ENCODE data around the gene ATAD2B.

ATAD2B gene

GRCh38 chr2:23838996-23839395 lies 87.9 kb downstream of the ATAD2B start:
- Histone ChIP-seq H3K4me3 (ENCODE audit: low read length) (no peak overlapping the region), H3F3A (ENCODE audit: insufficient read depth, low read length) (no peaks in the 10 kb centered on the region), H3K27me3 (replicated peaks; ENCODE audit: insufficient read depth, low read length) (no peaks in the 10 kb centered on the region), H3K4me1 (ENCODE audit: low read length) (no peaks in the 10 kb centered on the region), H4K20me1 (ENCODE audit: insufficient read depth, low read length) (no peaks in the 10 kb centered on the region), H3K9me3 (replicated peaks; ENCODE audit: insufficient read depth, low read length) (no peaks in the 10 kb centered on the region), H3K9ac (ENCODE audit: low read length) (no peak overlapping the region), H3K9me2 (replicated peaks; ENCODE audit: insufficient read depth, low read length) (no peaks in the 10 kb centered on the region), H3K4me2 (ENCODE audit: low read depth, low read length) (no peak overlapping the region), H3K36me3 (replicated peaks; ENCODE audit: insufficient read depth, low read length) (no peaks in the 10 kb centered on the region), H3K27ac (ENCODE audit: low read length) (no peak overlapping the region), H3K79me2 (ENCODE audit: low read length) (no peaks in the 10 kb centered on the region), H2AFZ (ENCODE audit: low read length) (no peak overlapping the region)
- TF ChIP-seq EZH2phosphoT487 (IDR thresholded peaks at IDR 0.05; ENCODE audit: low read length) (no peak), CTCF (IDR thresholded peaks at IDR 0.05; ENCODE audit: low read length) (no peak), EZH2 (optimal IDR thresholded peaks at IDR 0.05; ENCODE audit: low read depth, low read length) (no peak)
- DNase-seq: no peak

DNA sequence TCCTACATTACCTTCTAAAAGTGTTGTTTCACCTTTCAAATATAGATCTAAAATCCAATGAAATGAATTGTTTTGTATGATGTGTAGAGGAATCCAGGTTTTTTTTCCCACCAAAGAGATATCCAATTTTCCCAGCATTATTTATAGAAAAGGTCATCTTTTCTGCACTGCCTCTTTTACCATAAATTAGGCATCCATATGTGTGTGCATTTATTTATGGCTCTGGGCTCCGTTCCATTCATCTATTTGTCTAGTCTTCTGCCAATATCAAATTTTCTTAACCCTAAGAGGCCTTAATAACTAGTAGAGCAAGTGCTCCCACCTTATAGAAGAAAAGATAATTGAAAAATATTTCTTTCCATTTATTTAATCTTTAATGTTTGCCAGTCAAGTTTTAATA lies 88.3 kb downstream of the ATAD2B start:
- no peak overlapping the region for H3K4me2 ChIP-seq (ENCODE audit: low read depth, low read length)
- no peaks in the 10 kb centered on the region for H3K9me2 ChIP-seq (replicated peaks; ENCODE audit: insufficient read depth, low read length)
- H3K4me1 ChIP-seq (ENCODE audit: low read length): no peaks in the 10 kb centered on the region
- H3K9me3 ChIP-seq (replicated peaks; ENCODE audit: insufficient read depth, low read length): no peaks in the 10 kb centered on the region
- H3K4me3 ChIP-seq (ENCODE audit: low read length): no peak overlapping the region
- no peak overlapping the region for H3K9ac ChIP-seq (ENCODE audit: low read length)
- H3K27ac ChIP-seq (ENCODE audit: low read length): no peak overlapping the region
- no peak for DNase-seq
- TF ChIP-seq CTCF (IDR thresholded peaks at IDR 0.05; ENCODE audit: low read length) (no peak), EZH2phosphoT487 (IDR thresholded peaks at IDR 0.05; ENCODE audit: low read length) (no peak), EZH2 (optimal IDR thresholded peaks at IDR 0.05; ENCODE audit: low read depth, low read length) (no peak)
- H3K79me2 ChIP-seq (ENCODE audit: low read length): no peaks in the 10 kb centered on the region
- H3K27me3 ChIP-seq (replicated peaks; ENCODE audit: insufficient read depth, low read length): no peaks in the 10 kb centered on the region
- no peak overlapping the region for H2AFZ ChIP-seq (ENCODE audit: low read length)
- no peaks in the 10 kb centered on the region for H4K20me1 ChIP-seq (ENCODE audit: insufficient read depth, low read length)
- H3K36me3 ChIP-seq (replicated peaks; ENCODE audit: insufficient read depth, low read length): no peaks in the 10 kb centered on the region
- no peaks in the 10 kb centered on the region for H3F3A ChIP-seq (ENCODE audit: insufficient read depth, low read length)

- DNase-seq: no peak
- TF ChIP-seq CTCF (IDR thresholded peaks at IDR 0.05; ENCODE audit: low read length) (no peak), EZH2 (optimal IDR thresholded peaks at IDR 0.05; ENCODE audit: low read depth, low read length) (no peak), EZH2phosphoT487 (IDR thresholded peaks at IDR 0.05; ENCODE audit: low read length) (no peak)
- Histone ChIP-seq H3K27ac (ENCODE audit: low read length) (no peak overlapping the region), H3F3A (ENCODE audit: insufficient read depth, low read length) (no peaks in the 10 kb centered on the region), H3K9ac (ENCODE audit: low read length) (no peak overlapping the region), H3K9me2 (replicated peaks; ENCODE audit: insufficient read depth, low read length) (no peaks in the 10 kb centered on the region), H4K20me1 (ENCODE audit: insufficient read depth, low read length) (no peaks in the 10 kb centered on the region), H3K4me3 (ENCODE audit: low read length) (no peak overlapping the region), H3K36me3 (replicated peaks; ENCODE audit: insufficient read depth, low read length) (no peaks in the 10 kb centered on the region), H3K4me1 (ENCODE audit: low read length) (no peaks in the 10 kb centered on the region), H3K9me3 (replicated peaks; ENCODE audit: insufficient read depth, low read length) (no peaks in the 10 kb centered on the region), H2AFZ (ENCODE audit: low read length) (no peak overlapping the region), H3K27me3 (replicated peaks; ENCODE audit: insufficient read depth, low read length) (no peaks in the 10 kb centered on the region), H3K4me2 (ENCODE audit: low read depth, low read length) (no peak overlapping the region), H3K79me2 (ENCODE audit: low read length) (no peaks in the 10 kb centered on the region)
These were observed 89.1 kb downstream of the ATAD2B start for GRCh38 chr2:23837871-23838270.
